VCaP (cell line): Measurements from ENCODE around the gene ABHD16A.
A peak's percentile ranks its signal among the peaks of the same experiment; 100 is the strongest.

Source experiments
- H3K27ac ChIP-seq: fragments of 450-650 bp; 2 replicates; pipeline ENCODE4 v1.5.1; 2017
- CTCF ChIP-seq: fragments of 450-650 bp; conservative IDR thresholded peaks from 2 replicates; pipeline ENCODE4 v1.5.1; 2017; ENCODE audit warnings: mild to moderate bottlenecking, moderate library complexity

ABHD16A gene

GRCh38 chr6:31689249-31690110, 13.6 kb downstream of the ABHD16A start:
- no peak overlapping the region for H3K27ac ChIP-seq
- TF ChIP-seq CTCF: peak; percentile 48

- no peak overlapping the region for H3K27ac ChIP-seq
- TF ChIP-seq CTCF: no peak
Measured at GRCh38 chr6:31687860-31688693, 15.0 kb downstream of the ABHD16A start.

- H3K27ac ChIP-seq: no peak overlapping the region
Measured at GRCh38 chr6:31687321-31687720, 15.8 kb downstream of the ABHD16A start.

DNA sequence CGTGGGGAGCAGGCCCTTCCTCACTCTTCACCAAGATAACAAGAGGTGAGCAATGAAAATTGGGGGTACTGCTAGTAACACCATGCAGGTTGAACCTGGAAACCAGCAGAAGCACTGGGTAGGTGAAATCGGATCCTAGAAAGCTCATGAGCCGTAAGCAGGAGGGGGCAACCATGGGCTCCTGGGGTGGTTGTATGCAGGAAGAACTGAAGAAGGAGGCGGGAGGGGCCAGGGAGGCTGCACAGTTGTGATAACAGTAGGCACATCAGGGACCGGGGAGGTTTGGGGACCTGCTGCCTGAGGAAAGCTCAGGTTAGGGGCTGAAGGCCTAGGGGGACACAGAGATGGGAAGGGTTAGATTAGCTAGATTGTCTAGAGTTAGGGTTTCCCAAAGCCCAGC, 16.6 kb downstream of the ABHD16A start:
- no peak for TF ChIP-seq CTCF
- H3K27ac ChIP-seq: no peak overlapping the region

More at GRCh38 chr6:31687321-31687720, 15.8 kb downstream of the ABHD16A start:
- no peak for TF ChIP-seq CTCF

- no peak for TF ChIP-seq CTCF
- H3K27ac ChIP-seq: no peak overlapping the region
Measured at GRCh38 chr6:31683591-31683990, 19.5 kb downstream of the ABHD16A start.

DNA sequence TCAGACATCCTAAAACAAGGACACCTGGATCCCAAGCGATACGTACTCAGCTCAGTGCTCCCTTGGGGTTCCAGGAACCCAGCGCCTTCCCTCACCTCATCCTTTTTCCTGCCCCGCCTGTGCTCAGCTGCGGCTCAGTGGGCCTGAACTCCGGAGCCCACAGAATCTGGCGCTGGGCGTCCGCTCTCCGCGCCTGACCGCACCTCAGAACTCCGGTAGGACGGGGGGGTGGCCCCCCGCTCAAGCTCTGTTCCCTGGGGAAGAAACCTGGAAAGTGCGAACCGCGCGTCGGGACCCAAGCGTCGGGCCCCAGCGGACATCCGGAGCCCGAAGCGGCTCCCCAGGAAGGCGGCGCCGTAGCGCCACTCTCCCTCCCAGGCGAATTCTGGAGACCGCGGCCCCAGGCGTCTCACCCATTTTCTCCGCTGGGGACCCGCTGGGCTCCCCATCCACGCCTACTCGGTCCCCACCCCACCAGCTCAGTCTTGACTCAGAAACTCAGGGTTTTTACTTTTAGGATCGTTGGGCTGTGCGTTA, 21.9 kb downstream of the ABHD16A start:
- H3K27ac ChIP-seq: peak overlapping the region; percentile 78
- TF ChIP-seq CTCF: no peak
